ENCODE results near the gene ZFAND3. TPM values are rescaled to one million over a fixed set of nuclear protein-coding genes. Genes with fewer than 3 reads are reported as not detected.

ZFAND3 gene
- total and polyA plus RNA-seq, 10 of the 15 experiments (the other 5 are each of a cell fraction or from before 2014, with no cell fraction given) = 0.90 to 34.4 (median 16.3) TPM

- CTCF ChIA-PET = no interaction called here
- ATAC-seq (no peak), FAIRE-seq (no peak), DNase-seq (ENCODE audit: low read depth, low spot score) (no peak)
- 0 out of 4 replicates have a peak, but pooled peaks cover 0 to 4% of the 10 kb centered on the region in 2 experiments for H3K36me3 ChIP-seq (ENCODE audit: control insufficient read depth in 2 of 2, insufficient read depth in 2 of 2, low read length in 1 of 2)
- no peak overlapping the region for H2AFZ ChIP-seq (ENCODE audit: control insufficient read depth, low read depth, low read length)
- WGBS (ENCODE audit: insufficient coverage, insufficient replicate concordance, low lambda C conversion rate, missing lambda C conversion rate) = 96% methylated on average over 3 of the region's 3 CpGs
- no peaks in the 10 kb centered on the region for H3K79me2 ChIP-seq (ENCODE audit: control insufficient read depth, insufficient read depth, low read length)
- in situ Hi-C loops (cut with MboI) = no loop called here
- H3K9me3 ChIP-seq (replicated peaks; ENCODE audit: control insufficient read depth, insufficient read depth, low read length) = no peaks in the 10 kb centered on the region
- POLR2A ChIA-PET = no interaction called here
- no peak overlapping the region for H3K4me2 ChIP-seq (ENCODE audit: control insufficient read depth, insufficient read depth)
- H3K27ac ChIP-seq (ENCODE audit: control insufficient read depth, insufficient read depth) = no peak overlapping the region
- no peaks in the 10 kb centered on the region for H3K4me1 ChIP-seq (ENCODE audit: control insufficient read depth, insufficient read depth, low read length)
- H3K4me3 ChIP-seq = no peak overlapping the region
- no peaks in the 10 kb centered on the region for H3K27me3 ChIP-seq (replicated peaks in 1 of 2; ENCODE audit: control insufficient read depth in 2 of 2, insufficient read depth in 2 of 2, low read length in 1 of 2)
- no peaks in the 10 kb centered on the region for H4K20me1 ChIP-seq (ENCODE audit: control insufficient read depth, insufficient read depth)
- no peak overlapping the region for H3K9ac ChIP-seq (ENCODE audit: control insufficient read depth, insufficient read depth, low read length)
- RAD21 ChIA-PET (ENCODE audit: unreplicated experiment) = interaction anchor here (0.7 kb wide), 1 partner anchor 559 kb away, joined by 3 read pairs; no protein-coding TSS in a partner anchor
- BruUV-seq (replicated peaks) = no TSS peak
- intact Hi-C loops (cut with micrococcal nuclease; ENCODE audit: unreplicated experiment) = no loop called here
- SMC1A ChIA-PET (ENCODE audit: uncharacterized antibody, unreplicated experiment) = no interaction called here
- TF ChIP-seq ZSCAN29 (IDR thresholded peaks at IDR 0.05) = no peak
- no peak for TF ChIP-seq PRDM15 (CRISPR knock-in tag; IDR thresholded peaks at IDR 0.05)
- no peak for TF ChIP-seq KAT2A (conservative IDR thresholded peaks at IDR 0.05; ENCODE audit: control insufficient read depth, low read depth, low read length)
- TF ChIP-seq E4F1 (IDR thresholded peaks at IDR 0.05; ENCODE audit: borderline replicate concordance, partially characterized antibody) = no peak
- no peak for TF ChIP-seq EP300 (IDR thresholded peaks at IDR 0.05; ENCODE audit: borderline replicate concordance in 1 of 2, control insufficient read depth in 1 of 2, low read depth in 2 of 2, low read length in 2 of 2)
- no peak for TF ChIP-seq BCLAF1 (IDR thresholded peaks at IDR 0.05)
- no peak for TF ChIP-seq PAX8 (IDR thresholded peaks at IDR 0.05)
- no peak for TF ChIP-seq CHD2 (IDR thresholded peaks at IDR 0.05; ENCODE audit: borderline replicate concordance, low read depth, low read length)
- TF ChIP-seq IKZF2 (IDR thresholded peaks at IDR 0.05) = no peak
- no peak for TF ChIP-seq TCF7 (IDR thresholded peaks at IDR 0.05; ENCODE audit: borderline replicate concordance)
- no peak for TF ChIP-seq BCL11A (IDR thresholded peaks at IDR 0.05; ENCODE audit: low read depth, low read length)
- TF ChIP-seq USF2 (IDR thresholded peaks at IDR 0.05; ENCODE audit: borderline replicate concordance, low read depth, low read length) = no peak
- TF ChIP-seq IRF5 (IDR thresholded peaks at IDR 0.05; ENCODE audit: borderline replicate concordance) = no peak
These were observed 260.8 kb downstream of the ZFAND3 start for GRCh38 chr6:38080360-38080759.
